Measurements from ENCODE around the gene PPP2R2B.

DNA sequence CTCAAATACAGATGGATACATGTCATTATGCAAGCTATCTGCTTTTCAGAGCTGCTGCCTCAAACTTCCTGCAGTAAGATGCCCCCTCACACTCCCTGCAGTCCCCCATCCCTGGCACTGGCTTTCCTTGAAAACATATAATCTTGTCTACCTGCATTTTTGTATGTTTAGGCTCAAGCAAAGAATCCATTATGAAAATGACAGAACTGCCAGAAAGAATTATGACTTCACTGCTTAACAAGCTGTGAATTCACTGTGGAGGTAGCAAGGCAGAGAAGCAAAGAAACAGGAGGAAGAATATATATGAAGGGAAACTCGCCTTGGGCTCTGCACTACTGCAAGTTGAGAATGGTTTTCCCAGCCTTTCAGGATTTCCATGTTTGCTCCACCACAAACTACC, 39.4 kb upstream of the PPP2R2B start:
- TF ChIP-seq POLR2A (IDR thresholded peaks at IDR 0.05) = no peak
- TF ChIP-seq, protein P1, sequence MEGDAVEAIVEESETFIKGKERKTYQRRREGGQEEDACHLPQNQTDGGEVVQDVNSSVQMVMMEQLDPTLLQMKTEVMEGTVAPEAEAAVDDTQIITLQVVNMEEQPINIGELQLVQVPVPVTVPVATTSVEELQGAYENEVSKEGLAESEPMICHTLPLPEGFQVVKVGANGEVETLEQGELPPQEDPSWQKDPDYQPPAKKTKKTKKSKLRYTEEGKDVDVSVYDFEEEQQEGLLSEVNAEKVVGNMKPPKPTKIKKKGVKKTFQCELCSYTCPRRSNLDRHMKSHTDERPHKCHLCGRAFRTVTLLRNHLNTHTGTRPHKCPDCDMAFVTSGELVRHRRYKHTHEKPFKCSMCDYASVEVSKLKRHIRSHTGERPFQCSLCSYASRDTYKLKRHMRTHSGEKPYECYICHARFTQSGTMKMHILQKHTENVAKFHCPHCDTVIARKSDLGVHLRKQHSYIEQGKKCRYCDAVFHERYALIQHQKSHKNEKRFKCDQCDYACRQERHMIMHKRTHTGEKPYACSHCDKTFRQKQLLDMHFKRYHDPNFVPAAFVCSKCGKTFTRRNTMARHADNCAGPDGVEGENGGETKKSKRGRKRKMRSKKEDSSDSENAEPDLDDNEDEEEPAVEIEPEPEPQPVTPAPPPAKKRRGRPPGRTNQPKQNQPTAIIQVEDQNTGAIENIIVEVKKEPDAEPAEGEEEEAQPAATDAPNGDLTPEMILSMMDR (IDR thresholded peaks at IDR 0.05) = no peak

Measured in esophagus squamous epithelium (tissue), 4 donors.